GM23338 (cell line): ENCODE data around the gene PPFIBP1. TPM values are rescaled to one million over a fixed set of nuclear protein-coding genes. Genes with fewer than 3 reads are reported as not detected.

Source experiments
- ATAC-seq: fragments of 200-7000 bp; cut with Tn5 transposase; 3 replicates; pipeline ENCODE4 v1.9.1; 2020
- DNase-seq: peaks from one replicate; pipeline ENCODE4 v3.0.0-alpha.2; 2015; ENCODE audit warnings: low spot score
- H2AFZ ChIP-seq: fragments of 200-600 bp; sonication (generic); 2 replicates; pipeline ENCODE4 v1.8.0; 2016; ENCODE audit warnings: antibody characterized with exemption, mild to moderate bottlenecking, moderate library complexity
- H3F3A ChIP-seq: fragments of 200-600 bp; sonication (generic); replicated peaks from 2 replicates; pipeline ENCODE4 v1.8.0; 2017; ENCODE audit warnings: antibody characterized with exemption, mixed run types, low read depth
- H3K27ac ChIP-seq: fragments of 200-600 bp; sonication (generic); 2 replicates; pipeline ENCODE4 v1.6.1; 2016; ENCODE audit warnings: low read depth
- H3K27me3 ChIP-seq: fragments of 200-600 bp; sonication (generic); 2 replicates; pipeline ENCODE4 v1.8.0; 2016; ENCODE audit warnings: mild to moderate bottlenecking, mixed run types, moderate library complexity; ENCODE audit not compliant: insufficient read depth
- H3K36me3 ChIP-seq: fragments of 200-600 bp; sonication (generic); 2 replicates; pipeline ENCODE4 v1.8.0; 2016; ENCODE audit warnings: mild to moderate bottlenecking; ENCODE audit not compliant: insufficient read depth
- H3K4me1 ChIP-seq: fragments of 200-600 bp; sonication (generic); 2 replicates; pipeline ENCODE4 v1.8.0; 2016; ENCODE audit warnings: mild to moderate bottlenecking, moderate library complexity; ENCODE audit not compliant: insufficient read depth
- H3K4me2 ChIP-seq: fragments of 200-600 bp; sonication (generic); 2 replicates; pipeline ENCODE4 v1.7.1; 2017; ENCODE audit warnings: mixed run types
- H3K4me3 ChIP-seq: fragments of 200-600 bp; sonication (generic); 2 replicates; pipeline ENCODE4 v1.6.1; 2016; ENCODE audit warnings: mixed run types
- H3K79me2 ChIP-seq: fragments of 200-600 bp; sonication (generic); replicated peaks from 2 replicates; pipeline ENCODE4 v1.8.0; 2017; ENCODE audit warnings: mild to moderate bottlenecking; ENCODE audit not compliant: insufficient read depth
- H3K9me2 ChIP-seq: fragments of 200-600 bp; sonication (generic); 2 replicates; pipeline ENCODE4 v1.8.0; 2017; ENCODE audit not compliant: insufficient read depth
- H4K20me1 ChIP-seq: fragments of 200-600 bp; sonication (generic); replicated peaks from 2 replicates; pipeline ENCODE4 v1.8.0; 2017; ENCODE audit warnings: mild to moderate bottlenecking; ENCODE audit not compliant: insufficient read depth
- H3K27ac Mint-ChIP-seq: 2 replicates; pipeline ENCODE4 v1.8.0; 2020; ENCODE audit warnings: inconsistent platforms, mild to moderate bottlenecking, moderate library complexity, mixed read lengths
- H3K27me3 Mint-ChIP-seq: 3 replicates; pipeline ENCODE4 v1.8.0; 2022; ENCODE audit warnings: low read depth, mild to moderate bottlenecking, moderate library complexity, mixed read lengths, inconsistent platforms; ENCODE audit not compliant: insufficient read depth, poor library complexity
- H3K36me3 Mint-ChIP-seq: 3 replicates; pipeline ENCODE4 v1.8.0; 2021; ENCODE audit warnings: low read depth, mild to moderate bottlenecking, inconsistent platforms, moderate library complexity, mixed read lengths
- H3K4me1 Mint-ChIP-seq: 3 replicates; pipeline ENCODE4 v1.8.0; 2020; ENCODE audit warnings: mild to moderate bottlenecking, inconsistent platforms, mixed read lengths
- H3K4me3 Mint-ChIP-seq: 3 replicates; pipeline ENCODE4 v1.8.0; 2021; ENCODE audit warnings: moderate library complexity, mild to moderate bottlenecking, inconsistent platforms, mixed read lengths
- H3K9me3 Mint-ChIP-seq: 3 replicates; pipeline ENCODE4 v1.8.0; 2020; ENCODE audit warnings: moderate library complexity, mild to moderate bottlenecking, inconsistent platforms, mixed read lengths
- CREB1 ChIP-seq: fragments of 250-450 bp; sonication (Bioruptor Pico); IDR thresholded peaks from 2 replicates; pipeline ENCODE4 v1.5.0; 2020; ENCODE audit warnings: low read depth, mild to moderate bottlenecking, moderate library complexity
- EZH2 ChIP-seq: fragments of 200-600 bp; sonication (generic); IDR thresholded peaks from one replicate; pipeline ENCODE4 v1.8.0; 2017; ENCODE audit warnings: antibody characterized with exemption, mild to moderate bottlenecking, low read depth; ENCODE audit not compliant: unreplicated experiment
- JUNB ChIP-seq: IDR thresholded peaks from one replicate; pipeline ENCODE4 v1.6.1; 2016; ENCODE audit warnings: antibody characterized with exemption; ENCODE audit not compliant: unreplicated experiment
- NANOG ChIP-seq: IDR thresholded peaks from 2 replicates; pipeline ENCODE4 v1.6.1; 2016; ENCODE audit warnings: antibody characterized with exemption, borderline replicate concordance
- POLR2AphosphoS5 ChIP-seq: IDR thresholded peaks from 2 replicates; pipeline ENCODE4 v1.6.1; 2016; ENCODE audit warnings: antibody characterized with exemption, low read depth
- STAT1 ChIP-seq: IDR thresholded peaks from one replicate; pipeline ENCODE4 v1.6.1; 2016; ENCODE audit warnings: antibody characterized with exemption; ENCODE audit not compliant: unreplicated experiment
- ZNF331 ChIP-seq: fragments of 250-450 bp; sonication (Bioruptor Pico); IDR thresholded peaks from 2 replicates; pipeline ENCODE4 v1.5.0; 2020; ENCODE audit warnings: low read depth, mild to moderate bottlenecking, moderate library complexity
- polyA plus RNA-seq: library from polyadenylated mRNA; unstranded; fragments of >200 nt; fragmentation: Nextera tagmentation; extraction: Ambion mirVana; gene quantifications from 2 replicates; pipeline ENCODE4 v1.2.1, GENCODE V29; 2016
- total RNA-seq: library from RNA; depleted of rRNA; stranded (reverse); fragments of >200 nt; shearing (Covaris generic); gene quantifications from 2 replicates; pipeline ENCODE4 v1.2.3, GENCODE V29; 2014
- TF ChIP-seq, protein P1 (sequence below), 2 experiments: fragments of 200-600 bp in 1 of 2; sonication (generic) in 1 of 2; conservative IDR thresholded peaks; 2 replicates each; pipeline versions ENCODE4 v1.5.1 to v1.6.1; 2016 to 2017; ENCODE audit warnings: antibody characterized with exemption in 2 of 2, low read depth in 2 of 2, mild to moderate bottlenecking in 2 of 2, moderate library complexity in 1 of 2
- TF ChIP-seq, protein P2 (sequence below): IDR thresholded peaks from one replicate; pipeline ENCODE4 v1.6.1; 2018; ENCODE audit warnings: antibody characterized with exemption; ENCODE audit not compliant: unreplicated experiment
- TF ChIP-seq, protein P3 (sequence below): IDR thresholded peaks from 2 replicates; pipeline ENCODE4 v1.6.1; 2016; ENCODE audit warnings: antibody characterized with exemption

Gene PPFIBP1
- total and polyA plus RNA-seq, 2 experiments from 2014 or later: 33.2 to 41.9 TPM

DNA sequence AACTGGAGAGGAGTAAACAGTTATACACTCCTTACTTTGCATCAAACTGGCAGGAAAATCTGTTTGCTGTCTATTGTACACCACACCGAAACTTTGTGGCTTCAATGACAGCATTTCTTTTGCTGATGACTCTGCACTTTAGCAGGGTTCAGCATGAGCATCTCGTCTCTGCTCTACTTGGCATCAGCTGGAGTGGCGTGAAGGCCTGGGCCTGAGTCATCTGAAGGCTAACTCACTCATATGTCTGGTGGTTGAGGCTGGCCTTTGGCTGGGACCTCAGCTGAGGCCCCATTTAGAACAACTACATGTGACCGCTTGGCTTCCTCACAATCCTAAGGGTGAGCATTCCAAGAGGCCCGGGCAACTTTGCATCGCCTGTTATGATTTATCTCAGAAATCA is 143.5 kb downstream of the PPFIBP1 start:
- H3K4me1 ChIP-seq: no peaks in the 10 kb centered on the region
- TF ChIP-seq NANOG (no peak), EZH2 (no peak), JUNB (no peak), ZNF331 (CRISPR knock-in tag) (no peak), POLR2AphosphoS5 (no peak), CREB1 (CRISPR knock-in tag) (no peak), STAT1 (no peak)
- TF ChIP-seq, protein P1, sequence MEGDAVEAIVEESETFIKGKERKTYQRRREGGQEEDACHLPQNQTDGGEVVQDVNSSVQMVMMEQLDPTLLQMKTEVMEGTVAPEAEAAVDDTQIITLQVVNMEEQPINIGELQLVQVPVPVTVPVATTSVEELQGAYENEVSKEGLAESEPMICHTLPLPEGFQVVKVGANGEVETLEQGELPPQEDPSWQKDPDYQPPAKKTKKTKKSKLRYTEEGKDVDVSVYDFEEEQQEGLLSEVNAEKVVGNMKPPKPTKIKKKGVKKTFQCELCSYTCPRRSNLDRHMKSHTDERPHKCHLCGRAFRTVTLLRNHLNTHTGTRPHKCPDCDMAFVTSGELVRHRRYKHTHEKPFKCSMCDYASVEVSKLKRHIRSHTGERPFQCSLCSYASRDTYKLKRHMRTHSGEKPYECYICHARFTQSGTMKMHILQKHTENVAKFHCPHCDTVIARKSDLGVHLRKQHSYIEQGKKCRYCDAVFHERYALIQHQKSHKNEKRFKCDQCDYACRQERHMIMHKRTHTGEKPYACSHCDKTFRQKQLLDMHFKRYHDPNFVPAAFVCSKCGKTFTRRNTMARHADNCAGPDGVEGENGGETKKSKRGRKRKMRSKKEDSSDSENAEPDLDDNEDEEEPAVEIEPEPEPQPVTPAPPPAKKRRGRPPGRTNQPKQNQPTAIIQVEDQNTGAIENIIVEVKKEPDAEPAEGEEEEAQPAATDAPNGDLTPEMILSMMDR (conservative IDR thresholded peaks at IDR 0.05; ENCODE audit: low read depth in 2 of 2): no peak
- DNase-seq (no peak), ATAC-seq (no peak)
- H3K79me2 ChIP-seq: no peaks in the 10 kb centered on the region
- no peak overlapping the region for H2AFZ ChIP-seq
- no peaks in the 10 kb centered on the region for H3K27me3 ChIP-seq
- no peaks in the 10 kb centered on the region for H3K9me2 ChIP-seq
- H3K4me3 Mint-ChIP-seq: no peak overlapping the region
- H4K20me1 ChIP-seq: no peaks in the 10 kb centered on the region
- H3K4me2 ChIP-seq: no peak overlapping the region
- no peaks in the 10 kb centered on the region for H3F3A ChIP-seq
- H3K27ac ChIP-seq: no peak overlapping the region
- no peaks in the 10 kb centered on the region for H3K9me3 Mint-ChIP-seq
- no peak overlapping the region for H3K4me3 ChIP-seq
- peaks cover 6% of the 10 kb centered on the region; the same call in 1 of the 3 replicates for H3K36me3 Mint-ChIP-seq
- peak overlapping the region; percentile 1; the same call in 1 of the 2 replicates for H3K27ac Mint-ChIP-seq
- H3K36me3 ChIP-seq: peaks cover 4% of the 10 kb centered on the region; the same call in 1 of the 2 replicates
- H3K4me1 Mint-ChIP-seq: no peaks in the 10 kb centered on the region
- no peaks in the 10 kb centered on the region for H3K27me3 Mint-ChIP-seq

DNA sequence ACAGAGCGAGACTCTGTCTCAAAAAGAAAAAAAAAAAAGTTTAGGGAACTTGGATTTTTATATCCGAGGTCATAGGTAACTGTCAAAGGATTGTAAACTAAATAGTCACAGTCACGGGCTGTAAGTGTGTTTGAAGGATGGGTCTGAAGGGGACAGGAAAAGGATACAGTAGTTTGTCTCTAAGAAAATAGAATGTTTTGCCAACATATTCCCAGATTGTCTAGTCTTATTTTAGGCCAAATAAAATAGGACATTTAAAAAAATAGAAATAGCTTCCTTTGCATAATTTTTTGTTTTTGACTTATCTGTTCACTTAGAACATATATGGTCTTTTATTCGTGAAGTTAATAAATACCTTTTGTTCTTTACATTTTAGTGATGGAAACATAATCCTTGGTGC is 148.0 kb downstream of the PPFIBP1 start:
- H3K9me3 Mint-ChIP-seq: no peaks in the 10 kb centered on the region
- DNase-seq (no peak), ATAC-seq (no peak)
- no peaks in the 10 kb centered on the region for H3K4me1 Mint-ChIP-seq
- Histone ChIP-seq H3K79me2 (no peaks in the 10 kb centered on the region), H2AFZ (no peak overlapping the region), H3K4me1 (no peaks in the 10 kb centered on the region), H3K4me3 (no peak overlapping the region), H3K27ac (no peak overlapping the region), H3F3A (no peaks in the 10 kb centered on the region), H4K20me1 (no peaks in the 10 kb centered on the region), H3K36me3 (peaks cover 4% of the 10 kb centered on the region; the same call in 1 of the 2 replicates), H3K9me2 (no peaks in the 10 kb centered on the region), H3K27me3 (no peaks in the 10 kb centered on the region), H3K4me2 (no peak overlapping the region)
- H3K4me3 Mint-ChIP-seq: no peak overlapping the region
- no peak overlapping the region for H3K27ac Mint-ChIP-seq
- peaks cover 6% of the 10 kb centered on the region; the same call in 1 of the 3 replicates for H3K36me3 Mint-ChIP-seq
- TF ChIP-seq, protein P2, sequence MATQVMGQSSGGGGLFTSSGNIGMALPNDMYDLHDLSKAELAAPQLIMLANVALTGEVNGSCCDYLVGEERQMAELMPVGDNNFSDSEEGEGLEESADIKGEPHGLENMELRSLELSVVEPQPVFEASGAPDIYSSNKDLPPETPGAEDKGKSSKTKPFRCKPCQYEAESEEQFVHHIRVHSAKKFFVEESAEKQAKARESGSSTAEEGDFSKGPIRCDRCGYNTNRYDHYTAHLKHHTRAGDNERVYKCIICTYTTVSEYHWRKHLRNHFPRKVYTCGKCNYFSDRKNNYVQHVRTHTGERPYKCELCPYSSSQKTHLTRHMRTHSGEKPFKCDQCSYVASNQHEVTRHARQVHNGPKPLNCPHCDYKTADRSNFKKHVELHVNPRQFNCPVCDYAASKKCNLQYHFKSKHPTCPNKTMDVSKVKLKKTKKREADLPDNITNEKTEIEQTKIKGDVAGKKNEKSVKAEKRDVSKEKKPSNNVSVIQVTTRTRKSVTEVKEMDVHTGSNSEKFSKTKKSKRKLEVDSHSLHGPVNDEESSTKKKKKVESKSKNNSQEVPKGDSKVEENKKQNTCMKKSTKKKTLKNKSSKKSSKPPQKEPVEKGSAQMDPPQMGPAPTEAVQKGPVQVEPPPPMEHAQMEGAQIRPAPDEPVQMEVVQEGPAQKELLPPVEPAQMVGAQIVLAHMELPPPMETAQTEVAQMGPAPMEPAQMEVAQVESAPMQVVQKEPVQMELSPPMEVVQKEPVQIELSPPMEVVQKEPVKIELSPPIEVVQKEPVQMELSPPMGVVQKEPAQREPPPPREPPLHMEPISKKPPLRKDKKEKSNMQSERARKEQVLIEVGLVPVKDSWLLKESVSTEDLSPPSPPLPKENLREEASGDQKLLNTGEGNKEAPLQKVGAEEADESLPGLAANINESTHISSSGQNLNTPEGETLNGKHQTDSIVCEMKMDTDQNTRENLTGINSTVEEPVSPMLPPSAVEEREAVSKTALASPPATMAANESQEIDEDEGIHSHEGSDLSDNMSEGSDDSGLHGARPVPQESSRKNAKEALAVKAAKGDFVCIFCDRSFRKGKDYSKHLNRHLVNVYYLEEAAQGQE: no peak
- TF ChIP-seq, protein P3, sequence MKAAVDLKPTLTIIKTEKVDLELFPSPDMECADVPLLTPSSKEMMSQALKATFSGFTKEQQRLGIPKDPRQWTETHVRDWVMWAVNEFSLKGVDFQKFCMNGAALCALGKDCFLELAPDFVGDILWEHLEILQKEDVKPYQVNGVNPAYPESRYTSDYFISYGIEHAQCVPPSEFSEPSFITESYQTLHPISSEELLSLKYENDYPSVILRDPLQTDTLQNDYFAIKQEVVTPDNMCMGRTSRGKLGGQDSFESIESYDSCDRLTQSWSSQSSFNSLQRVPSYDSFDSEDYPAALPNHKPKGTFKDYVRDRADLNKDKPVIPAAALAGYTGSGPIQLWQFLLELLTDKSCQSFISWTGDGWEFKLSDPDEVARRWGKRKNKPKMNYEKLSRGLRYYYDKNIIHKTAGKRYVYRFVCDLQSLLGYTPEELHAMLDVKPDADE: no peak
- no peak for TF ChIP-seq POLR2AphosphoS5
- no peak for TF ChIP-seq STAT1
- no peak for TF ChIP-seq EZH2
- TF ChIP-seq, protein P1 (conservative IDR thresholded peaks at IDR 0.05; ENCODE audit: low read depth in 2 of 2): no peak
- no peak for TF ChIP-seq ZNF331 (CRISPR knock-in tag)
- TF ChIP-seq NANOG: no peak
- H3K27me3 Mint-ChIP-seq: no peaks in the 10 kb centered on the region
